ENCODE measurements around the gene CPHXL2. TPM values are rescaled to one million over a fixed set of nuclear protein-coding genes. Genes with fewer than 3 reads are reported as not detected.

CPHXL2 gene
- total and polyA plus RNA-seq, 2 donors (not counting 1 experiment from before 2014, with no cell fraction given): not detected

- Histone ChIP-seq H3K36me3 (ENCODE audit: control insufficient read depth, insufficient read depth, low read length) (no peaks in the 10 kb centered on the region), H4K20me1 (ENCODE audit: control insufficient read depth, extremely low read depth, insufficient read depth, low read length) (no peaks in the 10 kb centered on the region), H3K9me3 (ENCODE audit: control insufficient read depth, insufficient read depth, low read depth, low read length) (no peaks in the 10 kb centered on the region), H3K9ac (ENCODE audit: insufficient read depth, low read length) (no peak overlapping the region), H2AFZ (ENCODE audit: low read length) (no peak overlapping the region), H3K4me2 (ENCODE audit: extremely low read depth, insufficient read depth, low read length) (no peak overlapping the region), H3K27ac (ENCODE audit: insufficient read depth, low read length) (no peak overlapping the region), H3K27me3 (ENCODE audit: control insufficient read depth, insufficient read depth, low read length) (no peaks in the 10 kb centered on the region), H3K79me2 (ENCODE audit: control insufficient read depth, insufficient read depth, low read length) (no peaks in the 10 kb centered on the region), H3K4me3 (replicated peaks in 1 of 4; ENCODE audit: control extremely low read depth in 1 of 4, insufficient read depth in 1 of 4, low read depth in 3 of 4, low read length in 4 of 4) (no peak overlapping the region), H3K4me1 (ENCODE audit: control insufficient read depth, extremely low read depth, insufficient read depth, low read length) (no peaks in the 10 kb centered on the region)
- TF ChIP-seq CTCF (conservative IDR thresholded peaks at IDR 0.05 in 1 of 2, IDR thresholded peaks at IDR 0.05 in 1 of 2; ENCODE audit: low read depth in 1 of 2, low read length in 2 of 2) (no peak), EZH2 (IDR thresholded peaks at IDR 0.05; ENCODE audit: low read length, missing control alignments) (no peak)
- DNase-seq (ENCODE audit: low read depth in 2 of 2): peak in 1 of 2 donors; percentile 10
Observed at GRCh38 chr16:75695708-75696107, 18.9 kb upstream of the CPHXL2 start.

- Histone ChIP-seq H3K4me3 (replicated peaks in 1 of 4; ENCODE audit: control extremely low read depth in 1 of 4, insufficient read depth in 1 of 4, low read depth in 3 of 4, low read length in 4 of 4) (no peak overlapping the region), H3K27me3 (ENCODE audit: control insufficient read depth, insufficient read depth, low read length) (no peaks in the 10 kb centered on the region), H2AFZ (ENCODE audit: low read length) (no peak overlapping the region), H3K36me3 (ENCODE audit: control insufficient read depth, insufficient read depth, low read length) (no peaks in the 10 kb centered on the region), H4K20me1 (ENCODE audit: control insufficient read depth, extremely low read depth, insufficient read depth, low read length) (no peaks in the 10 kb centered on the region), H3K9ac (ENCODE audit: insufficient read depth, low read length) (no peak overlapping the region), H3K4me2 (ENCODE audit: extremely low read depth, insufficient read depth, low read length) (no peak overlapping the region), H3K79me2 (ENCODE audit: control insufficient read depth, insufficient read depth, low read length) (no peaks in the 10 kb centered on the region), H3K9me3 (ENCODE audit: control insufficient read depth, insufficient read depth, low read depth, low read length) (no peaks in the 10 kb centered on the region), H3K4me1 (ENCODE audit: control insufficient read depth, extremely low read depth, insufficient read depth, low read length) (no peaks in the 10 kb centered on the region), H3K27ac (ENCODE audit: insufficient read depth, low read length) (no peak overlapping the region)
- DNase-seq (ENCODE audit: low read depth in 2 of 2): no peak
- TF ChIP-seq EZH2 (IDR thresholded peaks at IDR 0.05; ENCODE audit: low read length, missing control alignments): no peak
- TF ChIP-seq CTCF (conservative IDR thresholded peaks at IDR 0.05 in 1 of 2, IDR thresholded peaks at IDR 0.05 in 1 of 2; ENCODE audit: low read depth in 1 of 2, low read length in 2 of 2): no peak
Observed at GRCh38 chr16:75687361-75687760, 10.6 kb upstream of the CPHXL2 start.

- TF ChIP-seq CTCF (conservative IDR thresholded peaks at IDR 0.05 in 1 of 2, IDR thresholded peaks at IDR 0.05 in 1 of 2; ENCODE audit: low read depth in 1 of 2, low read length in 2 of 2) (no peak), EZH2 (IDR thresholded peaks at IDR 0.05; ENCODE audit: low read length, missing control alignments) (no peak)
Observed at GRCh38 chr16:75682308-75682707, 5.5 kb upstream of the CPHXL2 start.

More at GRCh38 chr16:75682308-75682707, 5.5 kb upstream of the CPHXL2 start:
- no peak overlapping the region for H3K4me2 ChIP-seq (ENCODE audit: extremely low read depth, insufficient read depth, low read length)
- H3K9ac ChIP-seq (ENCODE audit: insufficient read depth, low read length): no peak overlapping the region
- H2AFZ ChIP-seq (ENCODE audit: low read length): no peak overlapping the region
- H3K4me1 ChIP-seq (ENCODE audit: control insufficient read depth, extremely low read depth, insufficient read depth, low read length): no peaks in the 10 kb centered on the region
- H3K4me3 ChIP-seq (replicated peaks in 1 of 4; ENCODE audit: control extremely low read depth in 1 of 4, insufficient read depth in 1 of 4, low read depth in 3 of 4, low read length in 4 of 4): no peak overlapping the region
- H3K9me3 ChIP-seq (ENCODE audit: control insufficient read depth, insufficient read depth, low read depth, low read length): no peaks in the 10 kb centered on the region
- no peaks in the 10 kb centered on the region for H3K36me3 ChIP-seq (ENCODE audit: control insufficient read depth, insufficient read depth, low read length)
- no peaks in the 10 kb centered on the region for H3K27me3 ChIP-seq (ENCODE audit: control insufficient read depth, insufficient read depth, low read length)
- no peak overlapping the region for H3K27ac ChIP-seq (ENCODE audit: insufficient read depth, low read length)
- H3K79me2 ChIP-seq (ENCODE audit: control insufficient read depth, insufficient read depth, low read length): no peaks in the 10 kb centered on the region
- no peak for DNase-seq (ENCODE audit: low read depth in 2 of 2)
- no peaks in the 10 kb centered on the region for H4K20me1 ChIP-seq (ENCODE audit: control insufficient read depth, extremely low read depth, insufficient read depth, low read length)
